H1 (cell line): Measurements from ENCODE around the gene KCNJ3. TPM values are rescaled to one million over a fixed set of nuclear protein-coding genes. Genes with fewer than 3 reads are reported as not detected.

ENCODE experiments used
- CTCF ChIA-PET: fragments of 300-600 bp; sonication (Branson Sonifier 250); formaldehyde crosslinking; loops from one replicate; lab custom pipeline; 2021; ENCODE audit not compliant: partially characterized antibody; lab: Charles Lee
- POLR2A ChIA-PET: fragments of 300-600 bp; sonication (Branson Sonifier 250); formaldehyde crosslinking; loops from one replicate; lab custom pipeline; 2021; ENCODE audit warnings: inconsistent platforms; ENCODE audit not compliant: partially characterized antibody; lab: Charles Lee
- DNase-seq, 2 experiments: peaks; one replicate each; pipeline versions ENCODE4 v3.0.0 to v3.0.0-alpha.2; 2010 to 2022; ENCODE audit warnings: low spot score in 2 of 2, low read depth in 1 of 2, mixed read lengths in 1 of 2
- FAIRE-seq: peaks from 2 replicates; lab custom pipeline; 2011; peaks lifted over from hg19 to GRCh38; lab: Jason Lieb, UNC
- H2AFZ ChIP-seq: 2 replicates; pipeline ENCODE4 v1.8.1; 2012; ENCODE audit warnings: low read length, inconsistent platforms
- H2AK5ac ChIP-seq: 2 replicates; pipeline ENCODE4 v1.6.1; 2013; ENCODE audit warnings: low read depth, low read length
- H2BK120ac ChIP-seq: replicated peaks from 2 replicates; pipeline ENCODE3; 2013; ENCODE audit warnings: low read depth, low read length, inconsistent platforms
- H2BK12ac ChIP-seq: 2 replicates; pipeline ENCODE4 v1.6.1; 2013; ENCODE audit warnings: low read depth, low read length
- H2BK15ac ChIP-seq: 2 replicates; pipeline ENCODE4 v1.6.1; 2013; ENCODE audit warnings: low read length
- H2BK20ac ChIP-seq: 2 replicates; pipeline ENCODE4 v1.6.1; 2013; ENCODE audit warnings: low read length
- H2BK5ac ChIP-seq: 2 replicates; pipeline ENCODE4 v1.6.1; 2013; ENCODE audit warnings: low read depth, low read length
- H3K14ac ChIP-seq: 2 replicates; pipeline ENCODE4 v1.6.1; 2013; ENCODE audit warnings: inconsistent platforms; ENCODE audit not compliant: insufficient read length
- H3K18ac ChIP-seq: 2 replicates; pipeline ENCODE4 v1.6.1; 2013; ENCODE audit warnings: low read length; ENCODE audit errors: extremely low read depth
- H3K23ac ChIP-seq: 2 replicates; pipeline ENCODE4 v1.6.1; 2013; ENCODE audit warnings: inconsistent platforms; ENCODE audit not compliant: insufficient read length
- H3K23me2 ChIP-seq: 2 replicates; pipeline ENCODE4 v1.6.1; 2013; ENCODE audit warnings: low read depth, low read length
- H3K27ac ChIP-seq: 2 replicates; pipeline ENCODE4 v1.6.1; 2011; ENCODE audit warnings: low read depth, low read length, inconsistent platforms
- H3K27me3 ChIP-seq, 4 experiments: replicated peaks in 1 of 4; 1 replicate in 1 of 4; 2 replicates in 3 of 4; pipeline versions ENCODE4 v1.6.1 to v1.8.1; 2011 to 2013; ENCODE audit warnings: low read length in 3 of 4, mild to moderate bottlenecking in 3 of 4, inconsistent platforms in 2 of 4, mixed read lengths in 2 of 4, moderate library complexity in 1 of 4; ENCODE audit not compliant: control insufficient read depth in 3 of 4, insufficient read depth in 3 of 4; ENCODE audit errors: extremely low read depth in 1 of 4
- H3K36me3 ChIP-seq, 4 experiments: 2 replicates each; pipeline versions ENCODE4 v1.6.1 to v1.8.1; 2011 to 2013; ENCODE audit warnings: mild to moderate bottlenecking in 4 of 4, low read length in 3 of 4, moderate library complexity in 2 of 4, control low read depth in 1 of 4, inconsistent platforms in 1 of 4; ENCODE audit not compliant: insufficient read depth in 4 of 4, control insufficient read depth in 2 of 4
- H3K4ac ChIP-seq: replicated peaks from 2 replicates; pipeline ENCODE3; 2013; ENCODE audit warnings: low read length, low read depth, mixed read lengths, inconsistent platforms; ENCODE audit not compliant: insufficient read length
- H3K4me1 ChIP-seq, 4 experiments: replicated peaks in 1 of 4; 1 replicate in 1 of 4; 2 replicates in 3 of 4; pipeline versions ENCODE4 v1.6.1 to v1.8.1; 2011 to 2013; ENCODE audit warnings: low read length in 3 of 4, inconsistent platforms in 2 of 4, mixed read lengths in 1 of 4; ENCODE audit not compliant: insufficient read depth in 4 of 4, control insufficient read depth in 3 of 4
- H3K4me2 ChIP-seq, 2 experiments: 2 replicates each; pipeline versions ENCODE4 v1.6.1 to v1.8.1; 2011 to 2013; ENCODE audit warnings: low read depth in 2 of 2, low read length in 2 of 2, control low read depth in 1 of 2, inconsistent platforms in 1 of 2, mild to moderate bottlenecking in 1 of 2; ENCODE audit not compliant: insufficient read depth in 1 of 2
- H3K4me3 ChIP-seq, 4 experiments: fragments of 200-600, 300-600 bp in 1 of 4; sonication (generic), shearing (Covaris generic), sonication (Bioruptor Twin) in 1 of 4; 2 replicates each; pipeline versions ENCODE4 v1.5.1 to v1.8.1; 2011 to 2016; ENCODE audit warnings: low read length in 4 of 4, low read depth in 3 of 4, control low read depth in 2 of 4, inconsistent platforms in 2 of 4, mild to moderate bottlenecking in 2 of 4, mixed read lengths in 1 of 4, moderate library complexity in 1 of 4; ENCODE audit not compliant: insufficient read depth in 2 of 4; ENCODE audit errors: extremely low read depth in 1 of 4
- H3K56ac ChIP-seq: replicated peaks from 2 replicates; pipeline ENCODE3; 2013; ENCODE audit warnings: low read depth, mild to moderate bottlenecking, mixed read lengths, low read length, inconsistent platforms; ENCODE audit not compliant: insufficient read length
- H3K79me1 ChIP-seq: 2 replicates; pipeline ENCODE4 v1.6.1; 2013; ENCODE audit warnings: low read depth, low read length, control low read depth
- H3K79me2 ChIP-seq, 2 experiments: 2 replicates each; pipeline versions ENCODE4 v1.6.1 to v1.8.1; 2012 to 2013; ENCODE audit warnings: low read length in 2 of 2, mild to moderate bottlenecking in 2 of 2, inconsistent platforms in 1 of 2; ENCODE audit not compliant: insufficient read depth in 2 of 2, control insufficient read depth in 1 of 2
- H3K9ac ChIP-seq, 4 experiments: replicated peaks in 1 of 4; 1 replicate in 1 of 4; 2 replicates in 3 of 4; pipeline versions ENCODE4 v1.6.1 to v1.8.1; 2011 to 2013; ENCODE audit warnings: low read depth in 3 of 4, low read length in 3 of 4, control low read depth in 2 of 4, mild to moderate bottlenecking in 2 of 4, moderate library complexity in 2 of 4, inconsistent platforms in 1 of 4; ENCODE audit errors: extremely low read depth in 1 of 4
- H3K9me3 ChIP-seq, 2 experiments: 2 replicates each; pipeline versions ENCODE4 v1.6.1 to v1.8.1; 2012 to 2013; ENCODE audit warnings: mild to moderate bottlenecking in 2 of 2, moderate library complexity in 2 of 2, control low read depth in 1 of 2, inconsistent platforms in 1 of 2, low read depth in 1 of 2, low read length in 1 of 2, mixed read lengths in 1 of 2; ENCODE audit not compliant: insufficient read depth in 2 of 2
- H4K20me1 ChIP-seq, 2 experiments: replicated peaks in 1 of 2; 2 replicates each; pipeline versions ENCODE3 to v1.8.1; 2011 to 2013; ENCODE audit warnings: inconsistent platforms in 2 of 2, low read length in 2 of 2, mild to moderate bottlenecking in 1 of 2; ENCODE audit not compliant: insufficient read depth in 2 of 2, control insufficient read depth in 1 of 2
- H4K5ac ChIP-seq: 2 replicates; pipeline ENCODE4 v1.6.1; 2013; ENCODE audit warnings: low read length, low read depth, mixed read lengths, inconsistent platforms; ENCODE audit not compliant: insufficient read length
- H4K8ac ChIP-seq: 2 replicates; pipeline ENCODE4 v1.8.0; 2013; ENCODE audit warnings: mild to moderate bottlenecking, moderate library complexity, low read length, inconsistent platforms; ENCODE audit not compliant: insufficient read depth; ENCODE audit errors: extremely low read depth
- H4K91ac ChIP-seq: replicated peaks from 2 replicates; pipeline ENCODE3; 2013; ENCODE audit warnings: low read length, mixed read lengths, inconsistent platforms; ENCODE audit not compliant: insufficient read length
- BCL11A ChIP-seq, 2 experiments: IDR thresholded peaks; one replicate each; pipeline ENCODE4 v1.6.1; 2011; ENCODE audit warnings: low read depth in 2 of 2, low read length in 2 of 2, mild to moderate bottlenecking in 2 of 2
- CBX5 ChIP-seq: fragments of 300-800, 300-1000 bp; sonication (generic); IDR thresholded peaks from 2 replicates; pipeline ENCODE4 v1.7.1; 2016; ENCODE audit warnings: antibody characterized with exemption, low read length, low read depth
- CHD2 ChIP-seq: IDR thresholded peaks from 2 replicates; pipeline ENCODE4 v1.6.1; 2012; ENCODE audit warnings: low read length, improper control_type of control experiment
- CTBP2 ChIP-seq: IDR thresholded peaks from 2 replicates; pipeline ENCODE4 v1.7.0; 2011; ENCODE audit warnings: borderline replicate concordance, mild to moderate bottlenecking, moderate library complexity, mixed read lengths, low read length; ENCODE audit not compliant: insufficient read depth, insufficient read length
- EZH2 ChIP-seq: fragments of 200-600 bp; sonication (generic); IDR thresholded peaks from 2 replicates; pipeline ENCODE4 v1.7.1; 2012; ENCODE audit warnings: low read depth, mild to moderate bottlenecking, moderate library complexity, low read length, inconsistent platforms; ENCODE audit not compliant: severe bottlenecking
- MAFK ChIP-seq: IDR thresholded peaks from 2 replicates; pipeline ENCODE4 v1.6.1; 2012; ENCODE audit warnings: low read depth, mild to moderate bottlenecking, improper control_type of control experiment, low read length
- RNF2 ChIP-seq: fragments of 200-900, 300-1000 bp; sonication (generic); IDR thresholded peaks from 2 replicates; pipeline ENCODE4 v1.7.1; 2016; ENCODE audit warnings: borderline replicate concordance, low read depth, mild to moderate bottlenecking, antibody characterized with exemption, low read length; ENCODE audit not compliant: poor library complexity, severe bottlenecking; ENCODE audit errors: missing control alignments
- SIX5 ChIP-seq: IDR thresholded peaks from 2 replicates; pipeline ENCODE4 v1.6.1; 2011; ENCODE audit warnings: mild to moderate bottlenecking, low read depth, low read length
- SP4 ChIP-seq: IDR thresholded peaks from 2 replicates; pipeline ENCODE4 v1.6.1; 2012; ENCODE audit warnings: low read length, inconsistent platforms
- SUZ12 ChIP-seq: fragments of 200-600 bp; sonication (generic); IDR thresholded peaks from 2 replicates; pipeline ENCODE4 v1.6.1; 2012; ENCODE audit warnings: mild to moderate bottlenecking, inconsistent platforms, low read length, moderate library complexity, mixed read lengths
- TAF1 ChIP-seq: IDR thresholded peaks from 2 replicates; pipeline ENCODE4 v1.6.1; 2011; ENCODE audit warnings: mild to moderate bottlenecking, low read depth, low read length
- TAF7 ChIP-seq: optimal IDR thresholded peaks from 2 replicates; pipeline ENCODE3; 2011; ENCODE audit warnings: low read depth, mild to moderate bottlenecking, inconsistent platforms, low read length, moderate library complexity, borderline replicate concordance
- ZNF274 ChIP-seq: IDR thresholded peaks from 2 replicates; pipeline ENCODE4 v1.7.0; 2012; ENCODE audit warnings: low read length, borderline replicate concordance; ENCODE audit errors: extremely low read depth
- WGBS, 2 experiments: shearing (Covaris generic) in 1 of 2; methylation state at CpG; one replicate each; pipeline versions ENCODE4 v1.1.6 to v1.1.7; 2013 to 2015; ENCODE audit warnings: low lambda C conversion rate in 2 of 2, mixed read lengths in 2 of 2, inconsistent platforms in 1 of 2, low coverage in 1 of 2, missing lambda C conversion rate in 1 of 2; ENCODE audit not compliant: insufficient replicate concordance in 2 of 2, insufficient coverage in 1 of 2, insufficient read length in 1 of 2; ENCODE audit errors: extremely low coverage in 1 of 2, missing lambda C conversion rate in 1 of 2; 5-methylcytosine and 5-hydroxymethylcytosine counted together
- polyA plus RNA-seq, 7 experiments: library from polyadenylated mRNA; depleted of rRNA in 3 of 7; stranded (reverse) in 5 of 7; unstranded in 2 of 7; fragments of >200 nt in 5 of 7; fragments of 200-250 nt in 2 of 7; gene quantifications; 1 replicate in 5 of 7; 2 replicates in 1 of 7; 4 replicates in 1 of 7; pipeline versions ENCODE4 v1.2.1 to v1.2.3, GENCODE V29; 2011 to 2013; ENCODE audit warnings: missing spikeins in 2 of 7, mixed read lengths in 2 of 7
- total RNA-seq: library from RNA; stranded (reverse); fragmentation: NEBNext Ultra II Directional; extraction: Animal tissue kit (Norgen Biotek cat#: 25700); gene quantifications from 2 replicates; pipeline ENCODE4 v1.2.1, GENCODE V29; 2021
- TF ChIP-seq, protein P1 (sequence below): IDR thresholded peaks from 2 replicates; pipeline ENCODE4 v1.6.1; 2011; ENCODE audit warnings: low read depth, mild to moderate bottlenecking, low read length; ENCODE audit not compliant: insufficient read depth

KCNJ3 gene
- total and polyA plus RNA-seq, 2 of the 8 experiments (the other 6 are each of a cell fraction or from before 2014, with no cell fraction given): 0.11 to 0.50 TPM

DNA sequence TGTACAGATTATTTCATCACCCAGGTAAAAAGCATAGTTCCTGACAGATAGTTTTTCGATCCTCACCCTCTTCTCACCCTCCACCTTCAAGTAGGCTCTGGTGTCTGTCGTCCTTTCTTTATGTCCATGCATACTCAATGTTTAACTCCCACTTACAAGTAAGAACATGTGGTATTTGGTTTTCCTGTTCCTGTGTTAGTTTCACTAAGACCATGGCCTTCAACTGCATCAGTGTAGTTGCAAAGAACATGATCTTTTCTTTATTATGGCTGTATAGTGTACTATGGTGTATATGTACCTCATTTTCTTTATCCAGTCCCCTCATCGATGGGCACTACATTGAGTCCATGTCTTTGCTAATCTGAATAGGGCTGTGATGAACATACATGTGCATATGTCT is 184.2 kb downstream of the KCNJ3 start:
- Histone ChIP-seq H3K23me2 (no peaks in the 10 kb centered on the region), H3K14ac (no peak overlapping the region), H3K18ac (no peak overlapping the region), H2BK12ac (no peak overlapping the region), H3K4me3 (no peak overlapping the region), H3K56ac (no peak overlapping the region), H3K27me3 (no peaks in the 10 kb centered on the region), H2BK20ac (no peak overlapping the region), H2BK5ac (no peak overlapping the region), H3K9me3 (no peaks in the 10 kb centered on the region), H4K20me1 (peaks cover 0 to 2% of the 10 kb centered on the region in 2 experiments), H3K79me2 (no peaks in the 10 kb centered on the region), H3K4me2 (no peak overlapping the region), H3K36me3 (no peaks in the 10 kb centered on the region), H4K91ac (no peak overlapping the region), H2BK120ac (no peak overlapping the region), H3K79me1 (no peaks in the 10 kb centered on the region), H2BK15ac (no peak overlapping the region), H4K8ac (no peak overlapping the region), H4K5ac (no peak overlapping the region), H3K4me1 (no peaks in the 10 kb centered on the region), H2AK5ac (no peak overlapping the region), H3K9ac (no peak overlapping the region), H3K4ac (no peak overlapping the region), H2AFZ (no peak overlapping the region), H3K27ac (no peak overlapping the region), H3K23ac (no peak overlapping the region)
- FAIRE-seq (no peak), DNase-seq (no peak)
- 93% methylated on average over 3 of the region's 3 CpGs; no CpG with 5 or more reads in 1 of the 2 experiments for WGBS, 2 experiments
- ChIA-PET POLR2A (no interaction called here), CTCF (no interaction called here)
- no peak for TF ChIP-seq SP4
- no peak for TF ChIP-seq TAF7
- TF ChIP-seq RNF2: no peak
- TF ChIP-seq ZNF274: no peak
- no peak for TF ChIP-seq TAF1
- TF ChIP-seq CBX5: no peak
- no peak for TF ChIP-seq CHD2
- TF ChIP-seq EZH2: no peak
- TF ChIP-seq SUZ12: no peak
- TF ChIP-seq BCL11A (IDR thresholded peaks at IDR 0.05; ENCODE audit: low read depth in 2 of 2, low read length in 2 of 2): no peak
- no peak for TF ChIP-seq CTBP2
- TF ChIP-seq MAFK: no peak
- no peak for TF ChIP-seq SIX5
- TF ChIP-seq, protein P1, sequence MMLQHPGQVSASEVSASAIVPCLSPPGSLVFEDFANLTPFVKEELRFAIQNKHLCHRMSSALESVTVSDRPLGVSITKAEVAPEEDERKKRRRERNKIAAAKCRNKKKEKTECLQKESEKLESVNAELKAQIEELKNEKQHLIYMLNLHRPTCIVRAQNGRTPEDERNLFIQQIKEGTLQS: no peak
